Choroid plexus epithelial cell (primary cell): ENCODE results near the gene NT5E.
"Not testable (repeated sequence)": the region's sequence is repeated elsewhere in the genome, so short reads cannot be mapped to it uniquely, and the experiment has no call there.

ENCODE experiments used
- DNase-seq: peaks from one replicate; pipeline ENCODE4 v3.0.0-alpha.2; 2010; ENCODE audit warnings: low read depth
- H3K4me3 ChIP-seq: 2 replicates; pipeline ENCODE4 v1.5.1; 2011; ENCODE audit warnings: low read depth, mild to moderate bottlenecking, control low read depth, low read length, moderate library complexity
- TF ChIP-seq, protein P1 (sequence below): conservative IDR thresholded peaks from 2 replicates; pipeline ENCODE4 v1.5.1; 2011; ENCODE audit warnings: low read depth, mild to moderate bottlenecking, control low read depth, inconsistent platforms, low read length, moderate library complexity

Gene NT5E

DNA sequence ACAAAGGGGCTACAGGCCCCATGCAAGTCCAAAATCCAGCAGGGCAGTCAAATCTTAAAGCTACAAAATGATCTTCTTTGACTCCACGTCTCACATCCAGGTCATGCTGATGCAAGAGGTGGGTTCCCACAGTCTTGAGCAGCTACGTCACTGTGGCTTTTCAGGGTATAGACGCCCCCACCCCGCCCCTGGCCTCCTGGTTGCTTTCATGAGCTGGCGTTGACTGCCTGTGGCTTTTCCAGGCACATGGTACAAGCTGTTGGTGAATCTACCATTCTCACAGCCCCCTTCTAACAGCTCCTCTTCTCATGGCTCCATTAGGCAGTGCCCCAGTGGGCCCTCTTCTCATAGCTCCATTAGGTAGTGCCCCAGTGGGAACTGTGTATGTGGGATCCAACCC lies 47.0 kb downstream of the NT5E start:
- no peak overlapping the region for H3K4me3 ChIP-seq
- TF ChIP-seq, protein P1, sequence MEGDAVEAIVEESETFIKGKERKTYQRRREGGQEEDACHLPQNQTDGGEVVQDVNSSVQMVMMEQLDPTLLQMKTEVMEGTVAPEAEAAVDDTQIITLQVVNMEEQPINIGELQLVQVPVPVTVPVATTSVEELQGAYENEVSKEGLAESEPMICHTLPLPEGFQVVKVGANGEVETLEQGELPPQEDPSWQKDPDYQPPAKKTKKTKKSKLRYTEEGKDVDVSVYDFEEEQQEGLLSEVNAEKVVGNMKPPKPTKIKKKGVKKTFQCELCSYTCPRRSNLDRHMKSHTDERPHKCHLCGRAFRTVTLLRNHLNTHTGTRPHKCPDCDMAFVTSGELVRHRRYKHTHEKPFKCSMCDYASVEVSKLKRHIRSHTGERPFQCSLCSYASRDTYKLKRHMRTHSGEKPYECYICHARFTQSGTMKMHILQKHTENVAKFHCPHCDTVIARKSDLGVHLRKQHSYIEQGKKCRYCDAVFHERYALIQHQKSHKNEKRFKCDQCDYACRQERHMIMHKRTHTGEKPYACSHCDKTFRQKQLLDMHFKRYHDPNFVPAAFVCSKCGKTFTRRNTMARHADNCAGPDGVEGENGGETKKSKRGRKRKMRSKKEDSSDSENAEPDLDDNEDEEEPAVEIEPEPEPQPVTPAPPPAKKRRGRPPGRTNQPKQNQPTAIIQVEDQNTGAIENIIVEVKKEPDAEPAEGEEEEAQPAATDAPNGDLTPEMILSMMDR, result no peak
- no peak for DNase-seq

DNA sequence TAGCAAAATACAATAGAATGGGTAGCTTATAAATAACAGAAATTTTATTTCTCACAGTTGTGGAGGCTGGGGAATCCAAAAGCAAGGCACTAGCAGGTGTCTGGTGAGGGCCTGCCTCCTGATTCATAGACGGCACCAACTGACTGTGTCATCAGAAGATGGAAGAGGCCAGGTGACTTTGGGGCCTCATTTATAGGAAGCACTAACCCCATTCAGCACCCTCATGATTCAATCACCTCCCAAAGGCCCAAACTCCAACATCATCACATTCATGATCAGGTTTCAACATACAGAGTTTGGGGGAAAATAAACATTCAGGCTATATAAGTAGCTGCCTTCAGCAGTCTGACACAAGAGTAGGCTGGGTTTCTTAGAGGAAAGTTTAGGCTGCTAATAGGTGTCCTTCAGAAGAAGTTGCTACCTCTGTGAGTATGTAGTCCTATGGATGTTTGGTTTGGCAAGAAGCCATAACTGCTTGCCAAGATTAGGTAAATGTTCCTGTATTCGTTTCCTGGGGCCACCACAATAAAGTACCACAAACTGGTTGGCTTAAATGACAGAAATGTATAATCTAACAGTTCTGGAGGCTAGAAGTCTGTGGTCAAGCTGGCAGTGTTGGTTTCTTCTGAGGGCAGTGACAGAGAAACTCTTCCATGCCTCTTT lies 48.8 kb downstream of the NT5E start:
- DNase-seq, result peak; percentile 65
- TF ChIP-seq, protein P1, result no peak
- no peak overlapping the region for H3K4me3 ChIP-seq

DNA sequence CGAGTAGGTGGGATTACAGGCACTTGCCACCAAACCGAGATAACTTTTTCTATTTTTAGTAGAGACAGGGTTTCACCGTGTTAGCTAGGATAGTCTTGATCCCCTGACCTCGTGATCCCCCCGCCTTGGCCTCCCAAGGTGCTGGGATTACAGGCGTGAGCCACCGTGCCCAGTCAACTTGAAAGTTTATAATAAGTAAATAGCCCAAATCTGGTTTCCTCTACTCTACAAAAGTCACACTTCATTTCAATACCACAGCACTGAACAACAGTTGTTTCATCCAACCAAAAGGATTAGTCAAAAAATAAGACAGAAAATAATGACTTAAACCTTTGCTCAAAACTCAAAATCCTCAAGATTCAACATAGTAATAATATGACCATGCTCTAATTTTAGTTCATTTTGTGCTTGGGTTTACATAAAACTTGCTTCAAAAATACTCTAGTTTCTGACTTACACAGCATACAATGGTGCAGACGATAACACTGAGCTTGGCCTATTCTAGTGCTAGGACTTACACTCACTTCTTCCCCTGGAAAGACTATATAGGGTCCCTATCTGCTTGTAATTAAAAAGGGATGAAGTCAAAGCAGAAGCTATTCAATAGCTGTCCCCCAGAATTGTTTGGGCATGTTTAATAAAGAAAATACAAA lies 56.7 kb downstream of the NT5E start:
- DNase-seq, result no peak
- TF ChIP-seq, protein P1, result no peak
- no peak overlapping the region for H3K4me3 ChIP-seq

DNA sequence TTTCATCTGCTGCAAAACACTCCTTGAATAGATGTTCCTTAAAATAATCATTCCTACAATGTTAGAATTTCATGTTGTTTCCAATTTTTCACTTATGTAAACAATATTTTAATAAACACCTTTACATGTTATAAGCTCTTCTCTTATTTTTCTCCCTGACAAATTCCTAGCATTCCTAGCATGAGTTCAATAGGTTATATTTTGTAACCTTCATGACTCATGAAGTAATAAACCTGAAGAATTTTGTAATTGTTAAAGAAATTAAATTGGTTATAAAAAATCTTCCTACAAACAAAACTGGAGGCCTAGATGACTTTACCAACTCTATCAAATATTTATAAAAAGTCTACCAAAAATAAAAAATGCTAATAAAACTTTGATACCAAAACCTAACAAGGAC lies 66.3 kb downstream of the NT5E start:
- no peak overlapping the region for H3K4me3 ChIP-seq
- DNase-seq, result peak; percentile 40
- TF ChIP-seq, protein P1, result no peak

DNA sequence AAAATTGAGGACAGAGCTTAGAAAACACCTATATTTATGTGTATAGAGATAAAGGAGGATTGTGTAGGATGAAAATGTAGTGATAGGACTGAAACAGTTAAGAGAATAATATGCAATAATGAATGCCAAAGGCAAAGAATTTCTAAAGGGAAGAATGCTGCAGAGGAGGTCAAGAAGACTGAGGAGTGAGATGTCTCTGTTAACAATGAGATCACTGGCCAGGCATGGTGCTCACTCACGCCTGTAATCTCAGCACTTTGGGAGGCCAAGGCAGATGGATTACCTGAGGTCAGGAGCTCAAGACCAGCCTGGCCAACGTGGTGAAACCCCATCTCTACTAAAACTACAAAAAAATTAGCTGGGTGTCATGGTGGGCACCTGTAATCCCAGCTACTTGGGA lies 74.4 kb downstream of the NT5E start:
- not testable (repeated sequence) for H3K4me3 ChIP-seq
- DNase-seq, result peak; percentile 13

DNA sequence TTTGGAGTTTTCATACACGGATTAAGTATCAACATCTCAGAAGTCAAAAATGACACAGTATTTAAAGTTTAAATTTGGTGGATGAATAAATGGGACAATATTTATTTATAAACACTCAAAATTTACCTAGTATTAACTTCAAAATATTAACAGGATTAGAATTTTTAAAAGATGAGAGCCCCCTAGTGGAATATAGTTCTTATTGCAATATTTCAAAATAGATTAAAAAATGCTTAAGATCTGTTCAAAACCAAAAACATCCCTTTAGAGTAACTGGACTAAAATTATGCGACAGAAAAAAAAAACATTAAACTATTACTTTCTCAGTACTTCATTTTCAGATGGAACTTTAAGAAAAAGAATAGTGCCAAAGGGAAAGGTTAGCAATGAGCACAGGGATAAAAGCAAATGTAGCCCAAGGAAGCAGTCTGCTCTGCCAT lies 87.2 kb downstream of the NT5E start:
- DNase-seq, result peak; percentile 33
- TF ChIP-seq, protein P1, result peak; percentile 52

DNA sequence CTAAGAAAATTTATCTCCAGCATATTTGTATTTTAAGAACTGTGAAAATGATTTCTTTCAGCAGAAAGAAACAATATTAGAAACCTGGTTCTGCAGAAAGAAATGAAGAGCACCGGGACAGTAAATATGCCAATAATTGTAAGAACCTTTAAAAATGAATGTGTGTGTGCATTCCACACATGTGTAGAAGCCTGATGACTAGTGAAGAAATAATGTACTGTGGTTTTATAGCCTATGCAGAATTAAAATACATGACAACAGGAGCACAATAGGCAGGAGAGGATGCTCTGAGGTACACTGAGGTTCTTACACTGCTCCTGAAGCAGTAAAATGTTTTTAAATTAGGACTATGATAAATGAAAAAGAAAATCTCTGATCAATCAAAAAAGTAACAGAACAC lies 94.9 kb downstream of the NT5E start:
- TF ChIP-seq, protein P1, result no peak
- H3K4me3 ChIP-seq, result no peak overlapping the region
- DNase-seq, result peak; percentile 39

More for the DNA sequence above, 87.2 kb downstream of the NT5E start:
- H3K4me3 ChIP-seq, result no peak overlapping the region
